Chondrocyte (in vitro differentiated cells): ENCODE results near the gene MDFI. TPM values are rescaled to one million over a fixed set of nuclear protein-coding genes. Genes with fewer than 3 reads are reported as not detected.

Source experiments
- DNase-seq: peaks from one replicate; pipeline ENCODE4 v3.0.0; 2021; ENCODE audit warnings: mixed read lengths, low spot score
- H3K27ac Mint-ChIP-seq: one replicate; pipeline ENCODE4 v1.8.0; 2021; ENCODE audit warnings: mild to moderate bottlenecking, moderate library complexity, mixed read lengths; ENCODE audit not compliant: unreplicated experiment
- H3K27me3 Mint-ChIP-seq: 2 replicates; pipeline ENCODE4 v1.8.0; 2021; ENCODE audit warnings: low read depth, mixed read lengths
- H3K36me3 Mint-ChIP-seq: 2 replicates; pipeline ENCODE4 v1.8.0; 2021; ENCODE audit warnings: low read depth, mixed read lengths
- H3K4me1 Mint-ChIP-seq: 2 replicates; pipeline ENCODE4 v1.8.0; 2021; ENCODE audit warnings: low read depth, mild to moderate bottlenecking, mixed read lengths
- H3K4me3 Mint-ChIP-seq: one replicate; pipeline ENCODE4 v1.8.0; 2021; ENCODE audit warnings: mild to moderate bottlenecking, moderate library complexity, mixed read lengths; ENCODE audit not compliant: unreplicated experiment
- H3K9me3 Mint-ChIP-seq: 2 replicates; pipeline ENCODE4 v1.8.0; 2021; ENCODE audit warnings: low read depth, mixed read lengths
- CTCF ChIP-seq: fragments of 200-600 bp; sonication (generic); IDR thresholded peaks from 2 replicates; pipeline ENCODE4 v1.5.0; 2021; ENCODE audit warnings: antibody characterized with exemption, mild to moderate bottlenecking, moderate library complexity
- total RNA-seq: library from RNA; stranded (reverse); gene quantifications from 3 replicates; pipeline ENCODE4 v1.2.1, GENCODE V29; 2021

The MDFI gene
- total RNA-seq, 1 donor from 2014 or later = 31.8 TPM

- no peak for TF ChIP-seq CTCF
- no peaks in the 10 kb centered on the region for H3K36me3 Mint-ChIP-seq
- no peak overlapping the region for H3K4me3 Mint-ChIP-seq
- no peaks in the 10 kb centered on the region for H3K27me3 Mint-ChIP-seq
- no peak overlapping the region for H3K27ac Mint-ChIP-seq
- H3K9me3 Mint-ChIP-seq = peaks cover 3% of the 10 kb centered on the region
- no peak for DNase-seq
- peaks cover 37% of the 10 kb centered on the region for H3K4me1 Mint-ChIP-seq
Observed at GRCh38 chr6:41621802-41622201, 16.5 kb upstream of the MDFI start.

- H3K27me3 Mint-ChIP-seq = no peaks in the 10 kb centered on the region
- no peak for DNase-seq
- no peak overlapping the region for H3K4me3 Mint-ChIP-seq
- peaks cover 3% of the 10 kb centered on the region for H3K9me3 Mint-ChIP-seq
- peaks cover 42% of the 10 kb centered on the region for H3K4me1 Mint-ChIP-seq
- no peaks in the 10 kb centered on the region for H3K36me3 Mint-ChIP-seq
- TF ChIP-seq CTCF = no peak
- no peak overlapping the region for H3K27ac Mint-ChIP-seq
Observed at GRCh38 chr6:41622206-41622988, 15.9 kb upstream of the MDFI start.

- no peak for TF ChIP-seq CTCF
- Mint-ChIP-seq H3K9me3 (peaks cover 3% of the 10 kb centered on the region), H3K4me1 (peaks cover 42% of the 10 kb centered on the region), H3K27ac (no peak overlapping the region), H3K27me3 (no peaks in the 10 kb centered on the region), H3K4me3 (no peak overlapping the region), H3K36me3 (no peaks in the 10 kb centered on the region)
- no peak for DNase-seq
Observed at GRCh38 chr6:41623330-41623729, 14.9 kb upstream of the MDFI start.

GRCh38 chr6:41624621-41625380 is 13.5 kb upstream of the MDFI start:
- DNase-seq = no peak
- Mint-ChIP-seq H3K36me3 (no peaks in the 10 kb centered on the region), H3K4me3 (no peak overlapping the region), H3K27ac (no peak overlapping the region), H3K9me3 (peaks cover 3% of the 10 kb centered on the region), H3K27me3 (no peaks in the 10 kb centered on the region), H3K4me1 (peaks cover 36% of the 10 kb centered on the region)
- no peak for TF ChIP-seq CTCF

GRCh38 chr6:41625442-41625841 is 12.8 kb upstream of the MDFI start:
- Mint-ChIP-seq H3K27ac (no peak overlapping the region), H3K27me3 (no peaks in the 10 kb centered on the region), H3K9me3 (peaks cover 3% of the 10 kb centered on the region), H3K4me3 (no peak overlapping the region), H3K4me1 (peaks cover 36% of the 10 kb centered on the region), H3K36me3 (no peaks in the 10 kb centered on the region)
- TF ChIP-seq CTCF = no peak
- no peak for DNase-seq
